ENCODE data around the gene HTD2. TPM values are rescaled to one million over a fixed set of nuclear protein-coding genes. Genes with fewer than 3 reads are reported as not detected.
A peak's percentile ranks its signal among the peaks of the same experiment; 100 is the strongest.

The HTD2 gene
- total RNA-seq, 1 experiment from 2014 or later, result 11.4 TPM

- ChIA-PET POLR2A (no interaction called here), CTCF (interaction anchor here (0.6 to 3.5 kb wide), 26 partner anchors 11 to 296 kb away, joined by 3 to 76 read pairs (median 8); partner anchors contain the start of genes ABHD6, ACOX2, KCTD6 and PDHB)
- Mint-ChIP-seq H3K9me3 (no peaks in the 10 kb centered on the region), H3K4me3 (peak overlapping the region; percentile 95), H3K36me3 (peaks cover 22% of the 10 kb centered on the region), H3K27ac (no peak overlapping the region; the same call in 1 of the 2 replicates), H3K4me1 (peaks cover 11% of the 10 kb centered on the region), H3K27me3 (ENCODE audit: low read depth) (peaks cover 4% of the 10 kb centered on the region)
- TF ChIP-seq NFATC4 (CRISPR knock-in tag; IDR thresholded peaks at IDR 0.05) (no peak), SMAD3 (CRISPR knock-in tag; IDR thresholded peaks at IDR 0.05; ENCODE audit: borderline replicate concordance) (no peak), EMX1 (CRISPR knock-in tag; IDR thresholded peaks at IDR 0.05) (no peak), SP1 (CRISPR knock-in tag; conservative IDR thresholded peaks at IDR 0.05) (no peak), E2F5 (CRISPR knock-in tag; IDR thresholded peaks at IDR 0.05) (no peak), MAX (CRISPR knock-in tag; IDR thresholded peaks at IDR 0.05) (no peak), IRF2 (CRISPR knock-in tag; IDR thresholded peaks at IDR 0.05; ENCODE audit: borderline replicate concordance, low read depth) (no peak), ZNF263 (CRISPR knock-in tag; IDR thresholded peaks at IDR 0.05; ENCODE audit: low read depth) (no peak), NFYB (CRISPR knock-in tag; conservative IDR thresholded peaks at IDR 0.05; ENCODE audit: low read depth) (no peak), RORB (CRISPR knock-in tag; IDR thresholded peaks at IDR 0.05) (no peak), ZNF281 (CRISPR knock-in tag; IDR thresholded peaks at IDR 0.05) (no peak)
- no peak for ATAC-seq
- no peak for DNase-seq (ENCODE audit: low spot score)
Observed at GRCh38 chr3:58307639-58308215, 1.4 kb downstream of the HTD2 start.

GRCh38 chr3:58308728-58309127 lies 2.4 kb downstream of the HTD2 start:
- Mint-ChIP-seq H3K36me3 (peaks cover 30% of the 10 kb centered on the region), H3K4me3 (no peak overlapping the region), H3K4me1 (peaks cover 11% of the 10 kb centered on the region), H3K9me3 (no peaks in the 10 kb centered on the region), H3K27ac (peak overlapping the region; percentile 49; the same call in 1 of the 2 replicates), H3K27me3 (ENCODE audit: low read depth) (peaks cover 3% of the 10 kb centered on the region)
- ChIA-PET POLR2A (no interaction called here), CTCF (interaction anchor here (0.9 to 1.2 kb wide), 2 partner anchors 81 to 121 kb away, joined by 3 to 5 read pairs; no protein-coding TSS in a partner anchor)
- no peak for DNase-seq (ENCODE audit: low spot score)
- TF ChIP-seq ZNF671 (CRISPR knock-in tag; IDR thresholded peaks at IDR 0.05) (no peak), HMGXB4 (CRISPR knock-in tag; IDR thresholded peaks at IDR 0.05) (no peak), AR (CRISPR knock-in tag; IDR thresholded peaks at IDR 0.05) (no peak), PREB (CRISPR knock-in tag; IDR thresholded peaks at IDR 0.05; ENCODE audit: borderline replicate concordance) (no peak), E2F1 (CRISPR knock-in tag; IDR thresholded peaks at IDR 0.05) (no peak), JUN (CRISPR knock-in tag; IDR thresholded peaks at IDR 0.05) (no peak), USF2 (CRISPR knock-in tag; IDR thresholded peaks at IDR 0.05) (no peak), IRF1 (CRISPR knock-in tag; IDR thresholded peaks at IDR 0.05) (no peak), KAT7 (CRISPR knock-in tag; IDR thresholded peaks at IDR 0.05; ENCODE audit: borderline replicate concordance) (no peak)
- no peak for ATAC-seq
